H9 (cell line): ENCODE measurements around the gene RNF149. TPM values are rescaled to one million over a fixed set of nuclear protein-coding genes. Genes with fewer than 3 reads are reported as not detected.

Experiments
- DNase-seq: peaks from one replicate; pipeline ENCODE4 v3.0.0-alpha.2; 2017
- H2AFZ ChIP-seq: one replicate; pipeline ENCODE4 v1.6.1; 2013; ENCODE audit warnings: mild to moderate bottlenecking, low read length, control low read depth, moderate library complexity
- H2AK5ac ChIP-seq: 2 replicates; pipeline ENCODE4 v1.6.1; 2013; ENCODE audit warnings: low read length, control low read depth, mixed read lengths; ENCODE audit not compliant: insufficient read length
- H2BK120ac ChIP-seq: one replicate; pipeline ENCODE4 v1.6.1; 2013; ENCODE audit warnings: low read depth, mild to moderate bottlenecking, low read length, control low read depth, inconsistent platforms; ENCODE audit not compliant: poor library complexity, severe bottlenecking
- H2BK12ac ChIP-seq: 2 replicates; pipeline ENCODE4 v1.6.1; 2013; ENCODE audit warnings: low read length, control low read depth, mixed read lengths, low read depth; ENCODE audit not compliant: insufficient read length
- H2BK15ac ChIP-seq: 2 replicates; pipeline ENCODE4 v1.6.1; 2013; ENCODE audit warnings: low read depth, low read length, control low read depth
- H2BK20ac ChIP-seq: one replicate; pipeline ENCODE4 v1.6.1; 2013; ENCODE audit warnings: low read depth, mild to moderate bottlenecking, low read length, control low read depth, inconsistent platforms; ENCODE audit not compliant: poor library complexity, severe bottlenecking
- H2BK5ac ChIP-seq: 2 replicates; pipeline ENCODE4 v1.6.1; 2013; ENCODE audit warnings: low read length, control low read depth, mixed read lengths; ENCODE audit not compliant: insufficient read length
- H3K14ac ChIP-seq: 2 replicates; pipeline ENCODE4 v1.6.1; 2013; ENCODE audit warnings: low read length, control low read depth; ENCODE audit not compliant: insufficient read depth
- H3K18ac ChIP-seq: 2 replicates; pipeline ENCODE4 v1.6.1; 2013; ENCODE audit warnings: low read depth, mild to moderate bottlenecking, mixed read lengths, low read length, control low read depth; ENCODE audit not compliant: insufficient read length
- H3K23ac ChIP-seq: 2 replicates; pipeline ENCODE4 v1.6.1; 2013; ENCODE audit warnings: low read length, control low read depth, mixed read lengths, low read depth; ENCODE audit not compliant: insufficient read length
- H3K23me2 ChIP-seq: 2 replicates; pipeline ENCODE4 v1.6.1; 2013; ENCODE audit warnings: low read depth, mild to moderate bottlenecking, mixed read lengths, low read length, control low read depth; ENCODE audit not compliant: insufficient read length, poor library complexity, severe bottlenecking
- H3K27ac ChIP-seq: 2 replicates; pipeline ENCODE4 v1.5.1; 2013; ENCODE audit warnings: low read length, control low read depth, mixed read lengths, low read depth; ENCODE audit not compliant: insufficient read length
- H3K27me3 ChIP-seq: 2 replicates; pipeline ENCODE4 v1.6.1; 2013; ENCODE audit warnings: low read length, control low read depth, inconsistent platforms; ENCODE audit not compliant: insufficient read depth
- H3K4ac ChIP-seq: 2 replicates; pipeline ENCODE4 v1.6.1; 2013; ENCODE audit warnings: low read depth, mild to moderate bottlenecking, control low read depth, inconsistent platforms, low read length, moderate library complexity
- H3K4me1 ChIP-seq: 2 replicates; pipeline ENCODE4 v1.6.1; 2013; ENCODE audit warnings: low read length, control low read depth, inconsistent platforms; ENCODE audit not compliant: insufficient read depth
- H3K4me2 ChIP-seq: 2 replicates; pipeline ENCODE4 v1.6.1; 2013; ENCODE audit warnings: low read length, control low read depth, mixed read lengths; ENCODE audit not compliant: insufficient read length, insufficient read depth
- H3K56ac ChIP-seq: 2 replicates; pipeline ENCODE4 v1.6.1; 2013; ENCODE audit warnings: low read depth, mild to moderate bottlenecking, mixed read lengths, low read length, control low read depth; ENCODE audit not compliant: insufficient read length
- H3K79me1 ChIP-seq: 2 replicates; pipeline ENCODE4 v1.6.1; 2013; ENCODE audit warnings: low read depth, mild to moderate bottlenecking, moderate library complexity, low read length, control low read depth, inconsistent platforms; ENCODE audit not compliant: insufficient read depth, poor library complexity, severe bottlenecking
- H3K79me2 ChIP-seq: 2 replicates; pipeline ENCODE4 v1.6.1; 2013; ENCODE audit warnings: low read length, control low read depth, inconsistent platforms; ENCODE audit not compliant: insufficient read depth
- H3K9ac ChIP-seq: 2 replicates; pipeline ENCODE4 v1.6.1; 2013; ENCODE audit warnings: low read length, control low read depth, mixed read lengths; ENCODE audit not compliant: insufficient read length; ENCODE audit errors: extremely low read depth
- H3K9me3 ChIP-seq: one replicate; pipeline ENCODE4 v1.6.1; 2013; ENCODE audit warnings: low read depth, low read length, inconsistent platforms; ENCODE audit not compliant: control insufficient read depth
- H3T11ph ChIP-seq: one replicate; pipeline ENCODE4 v1.6.1; 2013; ENCODE audit warnings: mild to moderate bottlenecking, low read length, control low read depth, inconsistent platforms
- H4K20me1 ChIP-seq: one replicate; pipeline ENCODE4 v1.6.1; 2013; ENCODE audit not compliant: control insufficient read depth, insufficient read length, insufficient read depth
- H4K5ac ChIP-seq: 2 replicates; pipeline ENCODE4 v1.6.1; 2013; ENCODE audit warnings: low read depth, mild to moderate bottlenecking, mixed read lengths, low read length, control low read depth; ENCODE audit not compliant: insufficient read length
- H4K8ac ChIP-seq: replicated peaks from 2 replicates; pipeline ENCODE4 v1.6.1; 2013; ENCODE audit warnings: low read length, control low read depth, mixed read lengths, low read depth; ENCODE audit not compliant: insufficient read length
- H4K91ac ChIP-seq: 2 replicates; pipeline ENCODE4 v1.6.1; 2013; ENCODE audit warnings: low read depth, mild to moderate bottlenecking, moderate library complexity, mixed read lengths, low read length, control low read depth; ENCODE audit not compliant: insufficient read length
- H3K27ac Mint-ChIP-seq, 3 experiments: 2 replicates in 2 of 3; 3 replicates in 1 of 3; pipeline ENCODE4 v1.8.0; 2020 to 2021; ENCODE audit warnings: mixed read lengths in 3 of 3, mild to moderate bottlenecking in 1 of 3, moderate library complexity in 1 of 3
- H3K27me3 Mint-ChIP-seq: 2 replicates; pipeline ENCODE4 v1.8.0; 2021; ENCODE audit warnings: low read depth, mild to moderate bottlenecking, moderate library complexity, mixed read lengths
- H3K36me3 Mint-ChIP-seq, 3 experiments: 2 replicates in 2 of 3; 3 replicates in 1 of 3; pipeline ENCODE4 v1.8.0; 2020 to 2021; ENCODE audit warnings: low read depth in 3 of 3, mixed read lengths in 3 of 3; ENCODE audit not compliant: insufficient read depth in 1 of 3
- H3K4me1 Mint-ChIP-seq, 2 experiments: 2 replicates each; pipeline ENCODE4 v1.8.0; 2020; ENCODE audit warnings: mixed read lengths in 2 of 2
- H3K4me3 Mint-ChIP-seq, 2 experiments: 2 replicates in 1 of 2; 3 replicates in 1 of 2; pipeline ENCODE4 v1.8.0; 2020 to 2021; ENCODE audit warnings: mild to moderate bottlenecking in 2 of 2, mixed read lengths in 2 of 2, moderate library complexity in 1 of 2
- H3K9me3 Mint-ChIP-seq, 2 experiments: 2 replicates in 1 of 2; 3 replicates in 1 of 2; pipeline ENCODE4 v1.8.0; 2020; ENCODE audit warnings: mild to moderate bottlenecking in 2 of 2, mixed read lengths in 2 of 2, moderate library complexity in 1 of 2
- CTCF ChIP-seq: fragments of 200-600 bp; sonication (generic); conservative IDR thresholded peaks from 3 replicates; pipeline ENCODE4 v1.8.0; 2021; ENCODE audit warnings: antibody characterized with exemption, mild to moderate bottlenecking
- WGBS: extraction: QIAGEN DNeasy Blood & Tissue Kit; methylation state at CpG from one replicate; pipeline ENCODE4 v1.1.7; 2013; ENCODE audit warnings: missing lambda C conversion rate, low lambda C conversion rate, mixed read lengths; ENCODE audit not compliant: insufficient read length; ENCODE audit errors: extremely low coverage; 5-methylcytosine and 5-hydroxymethylcytosine counted together
- total RNA-seq: library from RNA; stranded (reverse); gene quantifications from 2 replicates; pipeline ENCODE4 v1.2.1, GENCODE V29; 2021

The RNF149 gene
- total RNA-seq, 1 experiment from 2014 or later = 18.0 TPM

DNA sequence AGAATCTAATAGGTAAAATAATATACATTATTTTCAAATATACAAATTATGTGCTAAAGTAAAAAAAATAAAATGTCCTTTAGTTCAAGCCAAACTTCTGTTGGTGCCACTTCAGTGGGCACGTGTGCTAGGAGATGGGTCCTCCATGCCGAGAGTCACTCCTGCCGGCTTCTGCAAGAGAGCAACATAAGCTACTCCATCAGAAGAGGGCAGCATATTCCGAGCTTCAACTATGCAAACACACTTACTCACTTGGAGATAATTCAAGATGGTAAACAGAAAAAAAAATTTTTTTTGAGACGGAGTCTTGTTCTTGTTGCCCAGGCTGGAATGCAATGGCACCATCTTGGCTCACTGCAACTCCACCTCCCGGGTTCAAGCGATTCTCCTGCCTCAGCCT lies 31.4 kb downstream of the RNF149 start:
- Histone ChIP-seq H3K23me2 (no peaks in the 10 kb centered on the region), H3K4me1 (no peaks in the 10 kb centered on the region), H3K9ac (no peak overlapping the region), H4K5ac (no peak overlapping the region), H2AFZ (no peak overlapping the region), H3K14ac (no peak overlapping the region), H3K56ac (no peak overlapping the region), H3K27ac (no peak overlapping the region), H3K27me3 (no peaks in the 10 kb centered on the region), H2BK5ac (no peak overlapping the region), H2BK120ac (no peak overlapping the region), H4K8ac (no peak overlapping the region), H2BK12ac (no peak overlapping the region), H3T11ph (no peak overlapping the region), H3K18ac (no peak overlapping the region), H3K79me2 (no peaks in the 10 kb centered on the region), H3K9me3 (no peaks in the 10 kb centered on the region), H3K79me1 (no peaks in the 10 kb centered on the region), H3K23ac (no peak overlapping the region), H4K20me1 (no peaks in the 10 kb centered on the region), H2AK5ac (no peak overlapping the region), H3K4ac (no peak overlapping the region), H2BK15ac (no peak overlapping the region), H2BK20ac (no peak overlapping the region), H3K4me2 (no peak overlapping the region), H4K91ac (no peak overlapping the region)
- Mint-ChIP-seq H3K4me1 (no peaks in the 10 kb centered on the region), H3K27ac (no peak overlapping the region), H3K27me3 (no peaks in the 10 kb centered on the region), H3K9me3 (no peaks in the 10 kb centered on the region), H3K36me3 (peaks cover 17 to 65% (median 60%) of the 10 kb centered on the region in 3 experiments; a peak in 6 of 7 replicates), H3K4me3 (no peak overlapping the region)
- no peak for DNase-seq
- no CpG with 5 or more reads among the region's 7 CpGs for WGBS
- peak; percentile 31; the same call in 2 of the 3 replicates for TF ChIP-seq CTCF
